Measurements from ENCODE around the gene LRCH4.

LRCH4 gene

GRCh38 chr7:100574362-100575205 is 11.3 kb downstream of the LRCH4 start:
- H3K27ac ChIP-seq, result peak overlapping the region; percentile 65
- TF ChIP-seq CTCF (IDR thresholded peaks at IDR 0.05), result no peak
- no peak for TF ChIP-seq ZFX (IDR thresholded peaks at IDR 0.05; ENCODE audit: borderline replicate concordance)

GRCh38 chr7:100573691-100574361 is 12.1 kb downstream of the LRCH4 start, which contains the start of gene SAP25:
Gene SAP25 (minus strand): TSS chr7:100573900. CDS start chr7:100573742, 158 bp downstream.
- TF ChIP-seq CTCF (IDR thresholded peaks at IDR 0.05) (peak; percentile 93), ZFX (IDR thresholded peaks at IDR 0.05; ENCODE audit: borderline replicate concordance) (no peak)
- H3K27ac ChIP-seq, result peak within 1 kb of the TSS; percentile 65

GRCh38 chr7:100572949-100573675 is 12.8 kb downstream of the LRCH4 start:
- TF ChIP-seq ZFX (IDR thresholded peaks at IDR 0.05; ENCODE audit: borderline replicate concordance) (no peak), CTCF (IDR thresholded peaks at IDR 0.05) (no peak)
- H3K27ac ChIP-seq, result no peak overlapping the region

GRCh38 chr7:100572281-100572948 is 13.5 kb downstream of the LRCH4 start:
- TF ChIP-seq ZFX (IDR thresholded peaks at IDR 0.05; ENCODE audit: borderline replicate concordance) (no peak), CTCF (IDR thresholded peaks at IDR 0.05) (no peak)
- H3K27ac ChIP-seq, result peak overlapping the region; percentile 74; the same call in 1 of the 2 replicates

- TF ChIP-seq ZFX (IDR thresholded peaks at IDR 0.05; ENCODE audit: borderline replicate concordance) (no peak), CTCF (IDR thresholded peaks at IDR 0.05) (no peak)
- peak overlapping the region; percentile 74 for H3K27ac ChIP-seq
Measured at GRCh38 chr7:100571829-100572116, 14.2 kb downstream of the LRCH4 start.

GRCh38 chr7:100570954-100571828 is 14.7 kb downstream of the LRCH4 start:
- H3K27ac ChIP-seq, result peak overlapping the region; percentile 74
- TF ChIP-seq CTCF (IDR thresholded peaks at IDR 0.05) (no peak), ZFX (IDR thresholded peaks at IDR 0.05; ENCODE audit: borderline replicate concordance) (no peak)
